ENCODE data around the gene TTLL6. TPM values are rescaled to one million over a fixed set of nuclear protein-coding genes. Genes with fewer than 3 reads are reported as not detected.

TTLL6 gene
- total RNA-seq (2012; rRNA removed) (not detected in 2 replicates), polyA plus RNA-seq (2012; rRNA removed) (not detected in 2 replicates), Bru-seq, nascent RNA (percentile 16 among the genes with signal in this experiment), BruChase-seq, experiment 1, labeled RNA remaining after a 6-hour chase (percentile 16 among the genes with signal in this experiment), BruChase-seq, experiment 2, labeled RNA remaining after a 2-hour chase (percentile 14 among the genes with signal in this experiment)
- polyA plus RNA-seq (2012; cell fraction: cytosol; rRNA removed), result not detected in 2 replicates
- 0.07 and 0.21 TPM in 2 replicates for polyA plus RNA-seq (2012; cell fraction: nucleus; rRNA removed; ENCODE audit: low replicate concordance)
- long read RNA-seq, result 0 reads

GRCh38 chr17:48816774-48817590 is at the start of gene TTLL6:
Gene TTLL6 (minus strand): TSS chr17:48817229. CDS start chr17:48817072, 157 bp downstream.
- Histone ChIP-seq H3K9me1 (ENCODE audit: insufficient read depth, low read length) (0 out of 2 replicates have a peak, but pooled peaks cover 4% of the 10 kb centered on the region), H2BK20ac (ENCODE audit: low read depth, low read length) (no peak within 1 kb of the TSS), H2BK120ac (ENCODE audit: low read depth, low read length) (no peak within 1 kb of the TSS), H3K18ac (ENCODE audit: low read depth, low read length) (no peak within 1 kb of the TSS), H2AK5ac (ENCODE audit: low read depth, low read length) (peak within 1 kb of the TSS; percentile 64; the same call in 1 of the 2 replicates), H3K4me1 (ENCODE audit: control insufficient read depth, insufficient read depth, low read length) (0 out of 2 replicates have a peak, but pooled peaks cover 2% of the 10 kb centered on the region), H3K36me3 (ENCODE audit: control insufficient read depth, insufficient read depth, low read length) (no peaks in the 10 kb centered on the region), H3K79me1 (ENCODE audit: low read depth in 1 of 2, low read length in 2 of 2) (no peaks in the 10 kb centered on the region), H3K23ac (ENCODE audit: low read depth, low read length) (peak within 1 kb of the TSS; percentile 88; the same call in 1 of the 2 replicates), H4K91ac (ENCODE audit: insufficient read depth, low read depth, low read length) (no peak within 1 kb of the TSS), H3K4me2 (ENCODE audit: low read depth, low read length) (peak within 1 kb of the TSS; percentile 75), H3K27ac (ENCODE audit: insufficient read depth, low read length) (no peak within 1 kb of the TSS), H4K20me1 (ENCODE audit: insufficient read depth, low read length) (no peaks in the 10 kb centered on the region), H3K56ac (ENCODE audit: extremely low read depth, insufficient read depth, low read length) (no peak within 1 kb of the TSS), H3K4me3 (ENCODE audit: insufficient read depth, low read depth, low read length) (peak within 1 kb of the TSS; percentile 41), H2AK9ac (replicated peaks; ENCODE audit: low read depth, low read length, poor library complexity) (peak within 1 kb of the TSS; percentile 42), H3K14ac (replicated peaks; ENCODE audit: low read depth, low read length) (no peak within 1 kb of the TSS), H3K9ac (ENCODE audit: low read depth, low read length) (no peak within 1 kb of the TSS), H2AFZ (replicated peaks; ENCODE audit: low read length, poor library complexity) (peak within 1 kb of the TSS; percentile 90), H3K27me3 (ENCODE audit: control insufficient read depth, insufficient read depth, low read length) (peaks cover 31% of the 10 kb centered on the region), H4K8ac (ENCODE audit: low read depth in 2 of 2, low read length in 2 of 2) (no peak within 1 kb of the TSS), H4K5ac (ENCODE audit: low read depth, low read length) (no peak within 1 kb of the TSS), H3K9me3 (ENCODE audit: control insufficient read depth, insufficient read depth, low read length) (no peaks in the 10 kb centered on the region), H2BK5ac (ENCODE audit: low read depth, low read length, poor library complexity, severe bottlenecking) (no peak within 1 kb of the TSS), H3K4ac (ENCODE audit: low read depth, low read length) (no peak within 1 kb of the TSS), H2BK15ac (ENCODE audit: low read depth, low read length) (no peak within 1 kb of the TSS)
- DNase-seq (peak; percentile 56), ATAC-seq (ENCODE audit: low read depth) (peak; percentile 99)
- dilution Hi-C loops (cut with HindIII; ENCODE audit: low sequenced_read_pairs, unreplicated experiment) (no loop called here), in situ Hi-C loops (cut with MboI; ENCODE audit: low sequenced_read_pairs) (no loop called here), intact Hi-C loops (cut with micrococcal nuclease) (no loop called here)
- 5% methylated on average over 23 of the region's 64 CpGs; no CpG with 5 or more reads in 1 of the 2 experiments for WGBS, 2 experiments (ENCODE audit: extremely low coverage in 2 of 2, insufficient read length in 1 of 2)
- TF ChIP-seq MAFK (IDR thresholded peaks at IDR 0.05; ENCODE audit: low read depth, low read length) (no peak), MAZ (IDR thresholded peaks at IDR 0.05; ENCODE audit: borderline replicate concordance, low read depth, low read length) (peak; percentile 86; the same call in 1 of the 2 replicates), MXI1 (IDR thresholded peaks at IDR 0.05; ENCODE audit: borderline replicate concordance, low read depth, low read length) (peak; percentile 28; the same call in 1 of the 2 replicates)
- POLR2A ChIA-PET (ENCODE audit: unreplicated experiment), result no interaction called here
- CTCF ChIA-PET, result interaction anchor here (7.7 kb wide), 1 partner anchor 62 kb away, joined by 82 read pairs; no protein-coding TSS in a partner anchor
- BruUV-seq (replicated peaks), result no TSS peak
